WTC11 (cell line): ENCODE data around the gene MAU2. TPM values are rescaled to one million over a fixed set of nuclear protein-coding genes. Genes with fewer than 3 reads are reported as not detected.

Source experiments
- ATAC-seq: fragments of 200-7000 bp; cut with Tn5 transposase; 2 replicates; pipeline ENCODE4 v1.10.0; 2021; ENCODE audit warnings: mild to moderate bottlenecking, moderate library complexity
- CTCF ChIA-PET: fragments of 300-600 bp; sonication (Branson Sonifier 250); formaldehyde crosslinking; loops from one replicate; lab custom pipeline; 2021; ENCODE audit warnings: antibody characterized with exemption; lab: Charles Lee
- POLR2A ChIA-PET: fragments of 350-600 bp; sonication (Branson Sonifier 250); formaldehyde crosslinking; loops from one replicate; lab custom pipeline; 2021; ENCODE audit warnings: antibody characterized with exemption; lab: Charles Lee
- DNase-seq: peaks from one replicate; pipeline ENCODE4 v3.0.0; 2021; ENCODE audit warnings: low spot score
- H3K27ac Mint-ChIP-seq: 2 replicates; pipeline ENCODE4 v1.8.0; 2021; ENCODE audit warnings: mixed read lengths
- H3K27me3 Mint-ChIP-seq: 2 replicates; pipeline ENCODE4 v1.8.0; 2021; ENCODE audit warnings: low read depth, mild to moderate bottlenecking, moderate library complexity, mixed read lengths
- H3K36me3 Mint-ChIP-seq: 2 replicates; pipeline ENCODE4 v1.8.0; 2021; ENCODE audit warnings: mixed read lengths
- H3K4me1 Mint-ChIP-seq: 2 replicates; pipeline ENCODE4 v1.8.0; 2022; ENCODE audit warnings: mixed read lengths
- H3K4me3 Mint-ChIP-seq: 2 replicates; pipeline ENCODE4 v1.8.0; 2021; ENCODE audit warnings: mild to moderate bottlenecking, moderate library complexity, mixed read lengths
- H3K9me3 Mint-ChIP-seq: 2 replicates; pipeline ENCODE4 v1.8.0; 2021; ENCODE audit warnings: mixed read lengths
- CBFB ChIP-seq: sonication (generic); formaldehyde crosslinking; IDR thresholded peaks from 2 replicates; pipeline ENCODE4 v1.8.1; 2022; ENCODE audit warnings: mild to moderate bottlenecking, low read depth, missing genetic modification reagents
- CREB1 ChIP-seq: sonication (generic); formaldehyde crosslinking; IDR thresholded peaks from 2 replicates; pipeline ENCODE4 v1.8.0; 2023; ENCODE audit warnings: mild to moderate bottlenecking, missing genetic modification reagents
- CREM ChIP-seq: sonication (generic); formaldehyde crosslinking; IDR thresholded peaks from 2 replicates; pipeline ENCODE4 v1.8.1; 2022; ENCODE audit warnings: mild to moderate bottlenecking, missing genetic modification reagents, moderate library complexity
- EMX1 ChIP-seq: fragments of 250-450 bp; sonication (Bioruptor Pico); IDR thresholded peaks from 2 replicates; pipeline ENCODE4 v1.8.0; 2021; ENCODE audit warnings: mild to moderate bottlenecking
- GABPB1 ChIP-seq: sonication (generic); formaldehyde crosslinking; IDR thresholded peaks from 2 replicates; pipeline ENCODE4 v1.8.1; 2023; ENCODE audit warnings: mild to moderate bottlenecking, missing genetic modification reagents
- NR2C2 ChIP-seq: sonication (generic); formaldehyde crosslinking; IDR thresholded peaks from 2 replicates; pipeline ENCODE4 v1.8.0; 2022; ENCODE audit warnings: mild to moderate bottlenecking, missing genetic modification reagents
- PRRX2 ChIP-seq: fragments of 250-450 bp; sonication (Bioruptor Pico); IDR thresholded peaks from 2 replicates; pipeline ENCODE4 v1.8.0; 2021; ENCODE audit warnings: mild to moderate bottlenecking
- RELA ChIP-seq: sonication (generic); formaldehyde crosslinking; IDR thresholded peaks from 2 replicates; pipeline ENCODE4 v1.8.1; 2022; ENCODE audit warnings: missing genetic modification reagents, mild to moderate bottlenecking, borderline replicate concordance
- TEAD4 ChIP-seq: sonication (generic); formaldehyde crosslinking; IDR thresholded peaks from 2 replicates; pipeline ENCODE4 v1.8.0; 2022; ENCODE audit warnings: mild to moderate bottlenecking, missing genetic modification reagents
- TP53 ChIP-seq: sonication (generic); formaldehyde crosslinking; IDR thresholded peaks from 2 replicates; pipeline ENCODE4 v1.8.1; 2023; ENCODE audit warnings: mild to moderate bottlenecking, missing genetic modification reagents
- ZNF219 ChIP-seq: sonication (generic); formaldehyde crosslinking; IDR thresholded peaks from 2 replicates; pipeline ENCODE4 v1.8.0; 2023; ENCODE audit warnings: missing genetic modification reagents, mild to moderate bottlenecking, borderline replicate concordance
- ZNF232 ChIP-seq: sonication (generic); formaldehyde crosslinking; IDR thresholded peaks from 2 replicates; pipeline ENCODE4 v1.8.0; 2022; ENCODE audit warnings: mild to moderate bottlenecking, missing genetic modification reagents
- total RNA-seq: library from RNA; stranded (reverse); gene quantifications from 3 replicates; pipeline ENCODE4 v1.2.3, GENCODE V29; 2021
- TF ChIP-seq, protein P1 (sequence below): sonication (generic); formaldehyde crosslinking; IDR thresholded peaks from 2 replicates; pipeline ENCODE4 v1.8.0; 2023; ENCODE audit warnings: missing genetic modification reagents, mild to moderate bottlenecking, borderline replicate concordance
- TF ChIP-seq, protein P2 (sequence below): fragments of 200-600 bp; IDR thresholded peaks from 2 replicates; pipeline ENCODE4 v1.8.0; 2022; ENCODE audit warnings: antibody characterized with exemption
- TF ChIP-seq, protein P3 (sequence below): fragments of 250-450 bp; sonication (Bioruptor Pico); IDR thresholded peaks from 2 replicates; pipeline ENCODE4 v1.8.0; 2021; ENCODE audit warnings: mild to moderate bottlenecking
- TF ChIP-seq, protein P4 (sequence below): sonication (generic); formaldehyde crosslinking; IDR thresholded peaks from 2 replicates; pipeline ENCODE4 v1.8.1; 2022; ENCODE audit warnings: missing genetic modification reagents, borderline replicate concordance
- TF ChIP-seq, protein P5 (sequence below): sonication (generic); formaldehyde crosslinking; IDR thresholded peaks from 2 replicates; pipeline ENCODE4 v1.8.1; 2023; ENCODE audit warnings: mild to moderate bottlenecking, missing genetic modification reagents, borderline replicate concordance
- TF ChIP-seq, protein P6 (sequence below): fragments of 250-450 bp; sonication (Bioruptor Pico); IDR thresholded peaks from 2 replicates; pipeline ENCODE4 v1.9.0; 2021; ENCODE audit warnings: mild to moderate bottlenecking
- TF ChIP-seq, protein P7 (sequence below): sonication (generic); formaldehyde crosslinking; IDR thresholded peaks from 2 replicates; pipeline ENCODE4 v1.8.1; 2023; ENCODE audit warnings: mild to moderate bottlenecking, missing genetic modification reagents, moderate library complexity
- TF ChIP-seq, protein P8 (sequence below): sonication (generic); formaldehyde crosslinking; IDR thresholded peaks from 2 replicates; pipeline ENCODE4 v1.8.0; 2022; ENCODE audit warnings: mild to moderate bottlenecking, missing genetic modification reagents

MAU2 gene
- total RNA-seq, 1 experiment from 2014 or later: 56.8 TPM

DNA sequence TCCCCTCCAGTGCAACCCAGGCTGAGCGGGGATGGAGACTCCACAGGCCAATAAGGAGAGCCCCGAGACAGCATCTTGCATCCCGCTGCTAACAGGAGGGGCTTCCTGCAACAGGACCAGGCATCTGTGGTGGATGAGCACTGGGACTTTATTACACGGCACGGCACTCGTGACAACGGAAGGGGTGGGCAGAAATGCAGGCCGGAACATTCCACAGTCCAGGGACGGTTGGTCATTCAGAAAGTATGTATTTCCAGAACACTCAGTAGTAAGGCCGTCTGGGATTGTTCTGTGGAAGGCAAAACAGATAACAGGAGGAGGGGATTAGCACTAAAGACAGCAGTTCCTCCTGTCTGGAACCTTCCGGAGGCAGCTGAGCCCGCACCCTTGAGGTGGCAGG lies 44.2 kb upstream of the MAU2 start:
- Mint-ChIP-seq H3K4me3 (no peak overlapping the region), H3K9me3 (no peaks in the 10 kb centered on the region), H3K27ac (no peak overlapping the region), H3K4me1 (peaks cover 8% of the 10 kb centered on the region), H3K27me3 (peaks cover 22% of the 10 kb centered on the region), H3K36me3 (peaks cover 14% of the 10 kb centered on the region)
- ChIA-PET POLR2A (no interaction called here), CTCF (no interaction called here)
- TF ChIP-seq RELA (CRISPR knock-in tag): no peak
- ATAC-seq: no peak
- DNase-seq: no peak

DNA sequence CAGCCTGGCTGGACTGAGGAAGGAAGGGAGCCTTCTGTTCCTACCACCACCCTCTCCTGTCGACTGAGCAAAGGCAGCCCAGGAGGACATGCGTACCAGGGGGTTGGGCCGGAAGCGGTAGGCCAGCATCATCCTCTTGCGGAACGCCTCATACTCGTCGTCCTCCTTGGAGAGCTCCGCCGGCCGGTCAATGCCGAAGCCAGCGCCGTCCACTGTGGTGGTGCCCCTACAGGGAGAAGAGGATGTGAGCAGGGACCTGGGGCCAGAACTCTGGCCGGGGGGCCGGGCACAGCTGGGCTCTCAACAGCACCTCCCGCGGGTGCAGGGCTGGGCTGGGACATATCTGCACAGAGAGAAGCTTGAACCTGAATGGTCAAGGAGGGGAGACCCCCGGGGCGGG lies 43.8 kb upstream of the MAU2 start:
- Mint-ChIP-seq H3K36me3 (peaks cover 14% of the 10 kb centered on the region), H3K4me3 (no peak overlapping the region), H3K27ac (no peak overlapping the region), H3K4me1 (peaks cover 8% of the 10 kb centered on the region), H3K27me3 (peaks cover 19% of the 10 kb centered on the region), H3K9me3 (no peaks in the 10 kb centered on the region)
- ChIA-PET POLR2A (no interaction called here), CTCF (interaction anchor here (0.7 kb wide), 1 partner anchor 17 kb away, joined by 3 read pairs; no protein-coding TSS in a partner anchor)
- ATAC-seq (no peak), DNase-seq (no peak)
- TF ChIP-seq ZNF219 (CRISPR knock-in tag) (no peak), ZNF232 (CRISPR knock-in tag) (no peak), EMX1 (CRISPR knock-in tag) (no peak), NR2C2 (CRISPR knock-in tag) (no peak), TEAD4 (no peak), CREB1 (CRISPR knock-in tag) (no peak), GABPB1 (CRISPR knock-in tag) (no peak), TP53 (no peak), PRRX2 (CRISPR knock-in tag) (no peak), CBFB (CRISPR knock-in tag) (no peak), CREM (no peak)
- TF ChIP-seq, protein P1, sequence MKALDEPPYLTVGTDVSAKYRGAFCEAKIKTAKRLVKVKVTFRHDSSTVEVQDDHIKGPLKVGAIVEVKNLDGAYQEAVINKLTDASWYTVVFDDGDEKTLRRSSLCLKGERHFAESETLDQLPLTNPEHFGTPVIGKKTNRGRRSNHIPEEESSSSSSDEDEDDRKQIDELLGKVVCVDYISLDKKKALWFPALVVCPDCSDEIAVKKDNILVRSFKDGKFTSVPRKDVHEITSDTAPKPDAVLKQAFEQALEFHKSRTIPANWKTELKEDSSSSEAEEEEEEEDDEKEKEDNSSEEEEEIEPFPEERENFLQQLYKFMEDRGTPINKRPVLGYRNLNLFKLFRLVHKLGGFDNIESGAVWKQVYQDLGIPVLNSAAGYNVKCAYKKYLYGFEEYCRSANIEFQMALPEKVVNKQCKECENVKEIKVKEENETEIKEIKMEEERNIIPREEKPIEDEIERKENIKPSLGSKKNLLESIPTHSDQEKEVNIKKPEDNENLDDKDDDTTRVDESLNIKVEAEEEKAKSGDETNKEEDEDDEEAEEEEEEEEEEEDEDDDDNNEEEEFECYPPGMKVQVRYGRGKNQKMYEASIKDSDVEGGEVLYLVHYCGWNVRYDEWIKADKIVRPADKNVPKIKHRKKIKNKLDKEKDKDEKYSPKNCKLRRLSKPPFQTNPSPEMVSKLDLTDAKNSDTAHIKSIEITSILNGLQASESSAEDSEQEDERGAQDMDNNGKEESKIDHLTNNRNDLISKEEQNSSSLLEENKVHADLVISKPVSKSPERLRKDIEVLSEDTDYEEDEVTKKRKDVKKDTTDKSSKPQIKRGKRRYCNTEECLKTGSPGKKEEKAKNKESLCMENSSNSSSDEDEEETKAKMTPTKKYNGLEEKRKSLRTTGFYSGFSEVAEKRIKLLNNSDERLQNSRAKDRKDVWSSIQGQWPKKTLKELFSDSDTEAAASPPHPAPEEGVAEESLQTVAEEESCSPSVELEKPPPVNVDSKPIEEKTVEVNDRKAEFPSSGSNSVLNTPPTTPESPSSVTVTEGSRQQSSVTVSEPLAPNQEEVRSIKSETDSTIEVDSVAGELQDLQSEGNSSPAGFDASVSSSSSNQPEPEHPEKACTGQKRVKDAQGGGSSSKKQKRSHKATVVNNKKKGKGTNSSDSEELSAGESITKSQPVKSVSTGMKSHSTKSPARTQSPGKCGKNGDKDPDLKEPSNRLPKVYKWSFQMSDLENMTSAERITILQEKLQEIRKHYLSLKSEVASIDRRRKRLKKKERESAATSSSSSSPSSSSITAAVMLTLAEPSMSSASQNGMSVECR (CRISPR knock-in tag): no peak
- TF ChIP-seq, protein P2, sequence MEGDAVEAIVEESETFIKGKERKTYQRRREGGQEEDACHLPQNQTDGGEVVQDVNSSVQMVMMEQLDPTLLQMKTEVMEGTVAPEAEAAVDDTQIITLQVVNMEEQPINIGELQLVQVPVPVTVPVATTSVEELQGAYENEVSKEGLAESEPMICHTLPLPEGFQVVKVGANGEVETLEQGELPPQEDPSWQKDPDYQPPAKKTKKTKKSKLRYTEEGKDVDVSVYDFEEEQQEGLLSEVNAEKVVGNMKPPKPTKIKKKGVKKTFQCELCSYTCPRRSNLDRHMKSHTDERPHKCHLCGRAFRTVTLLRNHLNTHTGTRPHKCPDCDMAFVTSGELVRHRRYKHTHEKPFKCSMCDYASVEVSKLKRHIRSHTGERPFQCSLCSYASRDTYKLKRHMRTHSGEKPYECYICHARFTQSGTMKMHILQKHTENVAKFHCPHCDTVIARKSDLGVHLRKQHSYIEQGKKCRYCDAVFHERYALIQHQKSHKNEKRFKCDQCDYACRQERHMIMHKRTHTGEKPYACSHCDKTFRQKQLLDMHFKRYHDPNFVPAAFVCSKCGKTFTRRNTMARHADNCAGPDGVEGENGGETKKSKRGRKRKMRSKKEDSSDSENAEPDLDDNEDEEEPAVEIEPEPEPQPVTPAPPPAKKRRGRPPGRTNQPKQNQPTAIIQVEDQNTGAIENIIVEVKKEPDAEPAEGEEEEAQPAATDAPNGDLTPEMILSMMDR: no peak
- TF ChIP-seq, protein P3, sequence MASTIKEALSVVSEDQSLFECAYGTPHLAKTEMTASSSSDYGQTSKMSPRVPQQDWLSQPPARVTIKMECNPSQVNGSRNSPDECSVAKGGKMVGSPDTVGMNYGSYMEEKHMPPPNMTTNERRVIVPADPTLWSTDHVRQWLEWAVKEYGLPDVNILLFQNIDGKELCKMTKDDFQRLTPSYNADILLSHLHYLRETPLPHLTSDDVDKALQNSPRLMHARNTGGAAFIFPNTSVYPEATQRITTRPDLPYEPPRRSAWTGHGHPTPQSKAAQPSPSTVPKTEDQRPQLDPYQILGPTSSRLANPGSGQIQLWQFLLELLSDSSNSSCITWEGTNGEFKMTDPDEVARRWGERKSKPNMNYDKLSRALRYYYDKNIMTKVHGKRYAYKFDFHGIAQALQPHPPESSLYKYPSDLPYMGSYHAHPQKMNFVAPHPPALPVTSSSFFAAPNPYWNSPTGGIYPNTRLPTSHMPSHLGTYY (CRISPR knock-in tag): no peak
- TF ChIP-seq, protein P4, sequence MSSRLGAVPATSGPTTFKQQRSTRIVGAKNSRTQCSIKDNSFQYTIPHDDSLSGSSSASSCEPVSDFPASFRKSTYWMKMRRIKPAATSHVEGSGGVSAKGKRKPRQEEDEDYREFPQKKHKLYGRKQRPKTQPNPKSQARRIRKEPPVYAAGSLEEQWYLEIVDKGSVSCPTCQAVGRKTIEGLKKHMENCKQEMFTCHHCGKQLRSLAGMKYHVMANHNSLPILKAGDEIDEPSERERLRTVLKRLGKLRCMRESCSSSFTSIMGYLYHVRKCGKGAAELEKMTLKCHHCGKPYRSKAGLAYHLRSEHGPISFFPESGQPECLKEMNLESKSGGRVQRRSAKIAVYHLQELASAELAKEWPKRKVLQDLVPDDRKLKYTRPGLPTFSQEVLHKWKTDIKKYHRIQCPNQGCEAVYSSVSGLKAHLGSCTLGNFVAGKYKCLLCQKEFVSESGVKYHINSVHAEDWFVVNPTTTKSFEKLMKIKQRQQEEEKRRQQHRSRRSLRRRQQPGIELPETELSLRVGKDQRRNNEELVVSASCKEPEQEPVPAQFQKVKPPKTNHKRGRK (CRISPR knock-in tag): no peak
- TF ChIP-seq, protein P5, sequence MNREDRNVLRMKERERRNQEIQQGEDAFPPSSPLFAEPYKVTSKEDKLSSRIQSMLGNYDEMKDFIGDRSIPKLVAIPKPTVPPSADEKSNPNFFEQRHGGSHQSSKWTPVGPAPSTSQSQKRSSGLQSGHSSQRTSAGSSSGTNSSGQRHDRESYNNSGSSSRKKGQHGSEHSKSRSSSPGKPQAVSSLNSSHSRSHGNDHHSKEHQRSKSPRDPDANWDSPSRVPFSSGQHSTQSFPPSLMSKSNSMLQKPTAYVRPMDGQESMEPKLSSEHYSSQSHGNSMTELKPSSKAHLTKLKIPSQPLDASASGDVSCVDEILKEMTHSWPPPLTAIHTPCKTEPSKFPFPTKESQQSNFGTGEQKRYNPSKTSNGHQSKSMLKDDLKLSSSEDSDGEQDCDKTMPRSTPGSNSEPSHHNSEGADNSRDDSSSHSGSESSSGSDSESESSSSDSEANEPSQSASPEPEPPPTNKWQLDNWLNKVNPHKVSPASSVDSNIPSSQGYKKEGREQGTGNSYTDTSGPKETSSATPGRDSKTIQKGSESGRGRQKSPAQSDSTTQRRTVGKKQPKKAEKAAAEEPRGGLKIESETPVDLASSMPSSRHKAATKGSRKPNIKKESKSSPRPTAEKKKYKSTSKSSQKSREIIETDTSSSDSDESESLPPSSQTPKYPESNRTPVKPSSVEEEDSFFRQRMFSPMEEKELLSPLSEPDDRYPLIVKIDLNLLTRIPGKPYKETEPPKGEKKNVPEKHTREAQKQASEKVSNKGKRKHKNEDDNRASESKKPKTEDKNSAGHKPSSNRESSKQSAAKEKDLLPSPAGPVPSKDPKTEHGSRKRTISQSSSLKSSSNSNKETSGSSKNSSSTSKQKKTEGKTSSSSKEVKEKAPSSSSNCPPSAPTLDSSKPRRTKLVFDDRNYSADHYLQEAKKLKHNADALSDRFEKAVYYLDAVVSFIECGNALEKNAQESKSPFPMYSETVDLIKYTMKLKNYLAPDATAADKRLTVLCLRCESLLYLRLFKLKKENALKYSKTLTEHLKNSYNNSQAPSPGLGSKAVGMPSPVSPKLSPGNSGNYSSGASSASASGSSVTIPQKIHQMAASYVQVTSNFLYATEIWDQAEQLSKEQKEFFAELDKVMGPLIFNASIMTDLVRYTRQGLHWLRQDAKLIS (CRISPR knock-in tag): no peak
- TF ChIP-seq, protein P6, sequence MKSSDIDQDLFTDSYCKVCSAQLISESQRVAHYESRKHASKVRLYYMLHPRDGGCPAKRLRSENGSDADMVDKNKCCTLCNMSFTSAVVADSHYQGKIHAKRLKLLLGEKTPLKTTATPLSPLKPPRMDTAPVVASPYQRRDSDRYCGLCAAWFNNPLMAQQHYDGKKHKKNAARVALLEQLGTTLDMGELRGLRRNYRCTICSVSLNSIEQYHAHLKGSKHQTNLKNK: no peak
- TF ChIP-seq, protein P7, sequence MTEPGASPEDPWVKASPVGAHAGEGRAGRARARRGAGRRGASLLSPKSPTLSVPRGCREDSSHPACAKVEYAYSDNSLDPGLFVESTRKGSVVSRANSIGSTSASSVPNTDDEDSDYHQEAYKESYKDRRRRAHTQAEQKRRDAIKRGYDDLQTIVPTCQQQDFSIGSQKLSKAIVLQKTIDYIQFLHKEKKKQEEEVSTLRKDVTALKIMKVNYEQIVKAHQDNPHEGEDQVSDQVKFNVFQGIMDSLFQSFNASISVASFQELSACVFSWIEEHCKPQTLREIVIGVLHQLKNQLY (CRISPR knock-in tag): no peak
- TF ChIP-seq, protein P8, sequence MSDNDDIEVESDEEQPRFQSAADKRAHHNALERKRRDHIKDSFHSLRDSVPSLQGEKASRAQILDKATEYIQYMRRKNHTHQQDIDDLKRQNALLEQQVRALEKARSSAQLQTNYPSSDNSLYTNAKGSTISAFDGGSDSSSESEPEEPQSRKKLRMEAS (CRISPR knock-in tag): no peak
